A549 (cell line): ENCODE data around the gene CDC42EP1. TPM values are rescaled to one million over a fixed set of nuclear protein-coding genes. Genes with fewer than 3 reads are reported as not detected.
A peak's percentile ranks its signal among the peaks of the same experiment; 100 is the strongest.

Experiments used
- ATAC-seq, 2 experiments: fragments of 200-7000 bp in 1 of 2; fragments of >200 bp in 1 of 2; cut with Nextera tagmentation in 1 of 2; cut with Tn5 transposase in 1 of 2; 3 replicates each; pipeline versions ENCODE4 v1.8.0 to v1.9.1; 2018 to 2020; ENCODE audit warnings: mild to moderate bottlenecking in 1 of 2, moderate library complexity in 1 of 2
- CTCF ChIA-PET: fragments of 300-600 bp; sonication (Branson Sonifier 250); formaldehyde crosslinking; extraction: SDS; loops from one replicate; lab custom pipeline; 2021; ENCODE audit warnings: antibody characterized with exemption, inconsistent platforms; lab: Yijun Ruan, JAX
- POLR2A ChIA-PET: fragments of 350-600 bp; formaldehyde crosslinking; extraction: SDS; loops from one replicate; lab custom pipeline; 2021; ENCODE audit warnings: antibody characterized with exemption, inconsistent platforms; lab: Yijun Ruan, JAX
- DNase-seq, 2 experiments: peaks; one replicate each; pipeline versions ENCODE4 v3.0.0 to v3.0.0-alpha.2; 2011 to 2016; ENCODE audit warnings: low read depth in 1 of 2, low spot score in 1 of 2
- FAIRE-seq: peaks from 2 replicates; lab custom pipeline; 2011; peaks lifted over from hg19 to GRCh38; lab: Jason Lieb, UNC
- H3K27ac ChIP-seq, 2 experiments: fragments of >200 bp; sonication (Bioruptor Twin); formaldehyde crosslinking; 3 replicates each; pipeline ENCODE4 v1.5.1; 2016 to 2017
- H3K4me1 ChIP-seq: fragments of >200 bp; sonication (Bioruptor Twin); formaldehyde crosslinking; 3 replicates; pipeline ENCODE4 v1.6.1; 2016
- H3K4me2 ChIP-seq: fragments of >200 bp; sonication (Bioruptor Twin); formaldehyde crosslinking; 3 replicates; pipeline ENCODE4 v1.6.1; 2016
- H3K4me3 ChIP-seq: fragments of >200 bp; sonication (Bioruptor Twin); formaldehyde crosslinking; 3 replicates; pipeline ENCODE4 v1.5.1; 2016
- H3K9me3 ChIP-seq: fragments of >200 bp; sonication (Bioruptor Twin); formaldehyde crosslinking; 3 replicates; pipeline ENCODE4 v1.6.1; 2016
- CBX2 ChIP-seq: fragments of 200-600 bp; sonication (generic); IDR thresholded peaks from 2 replicates; pipeline ENCODE4 v1.6.1; 2016; ENCODE audit warnings: low read depth, mild to moderate bottlenecking, borderline replicate concordance
- CBX8 ChIP-seq: fragments of 200-600 bp; sonication (generic); IDR thresholded peaks from 2 replicates; pipeline ENCODE4 v1.6.1; 2016
- CHD2 ChIP-seq: fragments of 150-350 bp; IDR thresholded peaks from 2 replicates; pipeline ENCODE4 v1.6.1; 2014; ENCODE audit warnings: low read length; ENCODE audit not compliant: partially characterized antibody
- CTCF ChIP-seq: fragments of >200 bp; sonication (Bioruptor Twin); formaldehyde crosslinking; IDR thresholded peaks from 3 replicates; pipeline ENCODE4 v1.5.1; 2016
- EHMT2 ChIP-seq: fragments of 200-600 bp; sonication (generic); IDR thresholded peaks from 2 replicates; pipeline ENCODE4 v1.6.1; 2016; ENCODE audit warnings: antibody characterized with exemption, low read depth, mild to moderate bottlenecking, moderate library complexity
- EP300 ChIP-seq, 2 experiments: fragments of >200 bp; sonication (Bioruptor Twin); formaldehyde crosslinking; IDR thresholded peaks; 2 replicates in 1 of 2; 3 replicates in 1 of 2; pipeline ENCODE4 v1.6.1; 2016 to 2017
- FOXS1 ChIP-seq: fragments of 250-450 bp; sonication (Bioruptor Pico); IDR thresholded peaks from 2 replicates; pipeline ENCODE4 v1.5.0; 2020; ENCODE audit warnings: mild to moderate bottlenecking, moderate library complexity
- GATA3 ChIP-seq: IDR thresholded peaks from 2 replicates; pipeline ENCODE4 v1.6.1; 2012; ENCODE audit warnings: borderline replicate concordance
- HDAC2 ChIP-seq: fragments of 200-600 bp; sonication (generic); IDR thresholded peaks from 2 replicates; pipeline ENCODE4 v1.6.1; 2016
- HOXB13 ChIP-seq: fragments of 250-450 bp; sonication (Bioruptor Pico); IDR thresholded peaks from 2 replicates; pipeline ENCODE4 v1.5.0; 2020; ENCODE audit warnings: low read depth, mild to moderate bottlenecking, moderate library complexity
- HOXB5 ChIP-seq: fragments of 250-450 bp; sonication (Bioruptor Pico); IDR thresholded peaks from 2 replicates; pipeline ENCODE4 v1.5.0; 2020; ENCODE audit warnings: mild to moderate bottlenecking, moderate library complexity
- JUN ChIP-seq, 2 experiments: fragments of >200 bp; sonication (Bioruptor Twin); formaldehyde crosslinking; IDR thresholded peaks; 2 replicates in 1 of 2; 3 replicates in 1 of 2; pipeline ENCODE4 v1.6.1; 2016 to 2017
- JUNB ChIP-seq: fragments of >200 bp; sonication (Bioruptor Twin); formaldehyde crosslinking; IDR thresholded peaks from 2 replicates; pipeline ENCODE4 v1.6.1; 2016
- MAFK ChIP-seq: fragments of 450-650 bp; IDR thresholded peaks from 2 replicates; pipeline ENCODE4 v1.6.1; 2014; ENCODE audit not compliant: partially characterized antibody
- MAZ ChIP-seq: fragments of 150-350 bp; IDR thresholded peaks from 2 replicates; pipeline ENCODE4 v1.6.1; 2014; ENCODE audit warnings: antibody characterized with exemption, low read depth, low read length, borderline replicate concordance
- NR3C1 ChIP-seq: fragments of >200 bp; sonication (Bioruptor Twin); formaldehyde crosslinking; IDR thresholded peaks from 3 replicates; pipeline ENCODE4 v1.6.1; 2017
- PHF8 ChIP-seq: fragments of 200-600 bp; sonication (generic); IDR thresholded peaks from 2 replicates; pipeline ENCODE4 v1.6.1; 2016; ENCODE audit warnings: low read depth, mild to moderate bottlenecking, antibody characterized with exemption, moderate library complexity, borderline replicate concordance
- POLR2A ChIP-seq: IDR thresholded peaks from 2 replicates; pipeline ENCODE4 v1.6.1; 2012; ENCODE audit warnings: mild to moderate bottlenecking, low read length
- RNF2 ChIP-seq: fragments of 200-600 bp; sonication (generic); IDR thresholded peaks from 2 replicates; pipeline ENCODE4 v1.6.1; 2016; ENCODE audit warnings: low read depth, mild to moderate bottlenecking, antibody characterized with exemption, moderate library complexity, borderline replicate concordance
- SMC3 ChIP-seq: fragments of >200 bp; sonication (Bioruptor Twin); formaldehyde crosslinking; IDR thresholded peaks from 3 replicates; pipeline ENCODE4 v1.6.1; 2018; ENCODE audit warnings: inconsistent platforms
- TFCP2L1 ChIP-seq: fragments of 250-450 bp; sonication (Bioruptor Pico); IDR thresholded peaks from 2 replicates; pipeline ENCODE4 v1.5.0; 2021; ENCODE audit warnings: mild to moderate bottlenecking
- ZFP36 ChIP-seq: fragments of 450-650 bp; IDR thresholded peaks from 2 replicates; pipeline ENCODE4 v1.6.1; 2014; ENCODE audit warnings: borderline replicate concordance; ENCODE audit not compliant: partially characterized antibody
- ZSCAN20 ChIP-seq: fragments of 250-450 bp; sonication (Bioruptor Pico); IDR thresholded peaks from 2 replicates; pipeline ENCODE4 v1.8.0; 2022; ENCODE audit warnings: mild to moderate bottlenecking, moderate library complexity
- WGBS: methylation state at CpG from one replicate; pipeline ENCODE4 v1.1.6; 2017; ENCODE audit errors: missing lambda C conversion rate; 5-methylcytosine and 5-hydroxymethylcytosine counted together
- polyA plus RNA-seq, 4 experiments: library from polyadenylated mRNA; depleted of rRNA in 3 of 4; stranded (reverse); fragments of >200 nt; fragmentation: RNase III in 1 of 4; extraction: RNeasy Plus Mini Kit Qiagen cat#74134 plus additional on column Dnase treatment in 1 of 4; gene quantifications; 2 replicates in 3 of 4; 3 replicates in 1 of 4; pipeline ENCODE4 v1.2.3, GENCODE V29; 2011 to 2017
- TF ChIP-seq, protein P1 (sequence below): fragments of 150-350 bp; IDR thresholded peaks from 2 replicates; pipeline ENCODE4 v1.6.1; 2014; ENCODE audit warnings: low read depth, mild to moderate bottlenecking, low read length
- TF ChIP-seq, protein P2 (sequence below): IDR thresholded peaks from 2 replicates; pipeline ENCODE4 v1.6.1; 2012; ENCODE audit warnings: low read depth, borderline replicate concordance

CDC42EP1 gene
- polyA plus RNA-seq, 2 of the 4 experiments (the other 2 are of a cell fraction): 16.0 to 20.2 TPM

GRCh38 chr22:37521236-37521739, 39.0 kb upstream of the CDC42EP1 start:
- Histone ChIP-seq H3K4me1 (peaks cover 28% of the 10 kb centered on the region), H3K9me3 (no peaks in the 10 kb centered on the region), H3K27ac (0 out of 6 replicates have a peak overlapping the region, but pooled peaks of 1 of the 2 experiments have one; percentile 23), H3K4me3 (no peak overlapping the region), H3K4me2 (no peak overlapping the region)
- ChIA-PET POLR2A (no interaction called here), CTCF (interaction anchor here (1.2 to 1.5 kb wide), 3 partner anchors 18 to 49 kb away, joined by 3 to 9 read pairs (median 4); no protein-coding TSS in a partner anchor)
- 87% methylated on average over 14 of the region's 14 CpGs for WGBS
- DNase-seq: no peak
- TF ChIP-seq FOXS1 (CRISPR knock-in tag) (no peak), HDAC2 (no peak), CTCF (no peak), EP300 (IDR thresholded peaks at IDR 0.05) (no peak), HOXB13 (CRISPR knock-in tag) (no peak), CBX2 (no peak), PHF8 (no peak), JUN (IDR thresholded peaks at IDR 0.05) (no peak), RNF2 (no peak), ZFP36 (no peak)
- no peak for FAIRE-seq
- no peak for ATAC-seq

- TF ChIP-seq JUNB: no peak
- no peak for TF ChIP-seq NR3C1
- TF ChIP-seq EHMT2: no peak
- no peak for TF ChIP-seq HOXB5 (CRISPR knock-in tag)
- TF ChIP-seq FOXS1 (CRISPR knock-in tag): no peak
- TF ChIP-seq, protein P1, sequence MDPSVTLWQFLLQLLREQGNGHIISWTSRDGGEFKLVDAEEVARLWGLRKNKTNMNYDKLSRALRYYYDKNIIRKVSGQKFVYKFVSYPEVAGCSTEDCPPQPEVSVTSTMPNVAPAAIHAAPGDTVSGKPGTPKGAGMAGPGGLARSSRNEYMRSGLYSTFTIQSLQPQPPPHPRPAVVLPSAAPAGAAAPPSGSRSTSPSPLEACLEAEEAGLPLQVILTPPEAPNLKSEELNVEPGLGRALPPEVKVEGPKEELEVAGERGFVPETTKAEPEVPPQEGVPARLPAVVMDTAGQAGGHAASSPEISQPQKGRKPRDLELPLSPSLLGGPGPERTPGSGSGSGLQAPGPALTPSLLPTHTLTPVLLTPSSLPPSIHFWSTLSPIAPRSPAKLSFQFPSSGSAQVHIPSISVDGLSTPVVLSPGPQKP: no peak
- no peak for TF ChIP-seq CTCF
- TF ChIP-seq POLR2A: no peak
- no peak for TF ChIP-seq CBX8
- TF ChIP-seq CHD2: no peak
- no peak for TF ChIP-seq MAFK
- TF ChIP-seq, protein P2, sequence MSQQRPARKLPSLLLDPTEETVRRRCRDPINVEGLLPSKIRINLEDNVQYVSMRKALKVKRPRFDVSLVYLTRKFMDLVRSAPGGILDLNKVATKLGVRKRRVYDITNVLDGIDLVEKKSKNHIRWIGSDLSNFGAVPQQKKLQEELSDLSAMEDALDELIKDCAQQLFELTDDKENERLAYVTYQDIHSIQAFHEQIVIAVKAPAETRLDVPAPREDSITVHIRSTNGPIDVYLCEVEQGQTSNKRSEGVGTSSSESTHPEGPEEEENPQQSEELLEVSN: no peak
- TF ChIP-seq TFCP2L1 (CRISPR knock-in tag): no peak
- TF ChIP-seq ZFP36: no peak
- TF ChIP-seq GATA3: no peak
- TF ChIP-seq ZSCAN20 (CRISPR knock-in tag): no peak
- no peak for TF ChIP-seq SMC3
- no peak for TF ChIP-seq MAZ
- TF ChIP-seq EP300 (IDR thresholded peaks at IDR 0.05): no peak
- TF ChIP-seq, all 56 proteins: peak for 0
- FAIRE-seq (no peak), ATAC-seq (no peak), DNase-seq (no peak)
- Histone ChIP-seq H3K4me1 (peaks cover 37% of the 10 kb centered on the region), H3K4me3 (no peak overlapping the region), H3K9me3 (no peaks in the 10 kb centered on the region), H3K27ac (peak overlapping the region in 1 of 2 experiments; percentile 90; a peak in 1 of 6 replicates), H3K4me2 (no peak overlapping the region)
- WGBS: 85% methylated on average over 6 of the region's 6 CpGs
- POLR2A ChIA-PET: no interaction called here
- CTCF ChIA-PET: interaction anchor here (1.0 to 1.5 kb wide), 5 partner anchors 10 to 50 kb away, joined by 3 to 9 read pairs (median 3); no protein-coding TSS in a partner anchor
Measured at GRCh38 chr22:37522482-37522881, 37.8 kb upstream of the CDC42EP1 start.
